ENCODE measurements around the gene RARG.

Gene RARG

DNA sequence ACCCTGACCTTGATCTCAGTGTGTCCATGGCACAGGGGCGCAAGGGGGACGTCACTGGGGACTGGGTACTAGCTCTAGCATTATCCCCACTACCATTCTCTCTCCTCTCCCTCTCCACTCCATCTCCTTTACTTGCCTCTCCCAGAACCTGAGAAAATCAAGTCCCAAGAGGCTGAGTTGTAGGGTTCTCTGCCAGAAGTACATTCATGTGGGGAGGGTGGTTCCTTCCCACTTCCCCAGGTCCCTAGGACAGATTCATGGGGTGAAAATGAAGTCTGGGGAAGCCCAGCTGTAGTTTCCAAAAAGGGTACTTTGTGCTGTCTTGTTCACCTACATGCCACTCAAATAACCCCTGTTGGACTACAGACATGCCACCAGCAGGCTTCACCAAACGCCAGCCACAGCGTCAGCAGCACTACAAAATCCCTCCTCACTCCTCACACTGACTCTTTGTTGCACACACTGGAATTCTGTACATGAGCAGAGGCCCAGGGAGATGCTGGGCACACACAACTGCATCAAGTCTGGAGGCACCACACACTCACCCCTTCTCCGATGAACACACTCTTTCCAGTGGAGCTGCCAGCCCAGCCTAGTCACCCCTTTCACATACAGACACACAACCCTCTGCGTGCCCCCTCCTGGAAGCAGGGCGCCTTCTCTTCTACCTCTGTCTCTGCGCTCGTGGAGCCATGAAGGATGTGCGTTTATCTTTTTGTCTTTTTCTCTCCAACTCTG is 6.9 kb downstream of the RARG start:
- TF ChIP-seq, protein P1, sequence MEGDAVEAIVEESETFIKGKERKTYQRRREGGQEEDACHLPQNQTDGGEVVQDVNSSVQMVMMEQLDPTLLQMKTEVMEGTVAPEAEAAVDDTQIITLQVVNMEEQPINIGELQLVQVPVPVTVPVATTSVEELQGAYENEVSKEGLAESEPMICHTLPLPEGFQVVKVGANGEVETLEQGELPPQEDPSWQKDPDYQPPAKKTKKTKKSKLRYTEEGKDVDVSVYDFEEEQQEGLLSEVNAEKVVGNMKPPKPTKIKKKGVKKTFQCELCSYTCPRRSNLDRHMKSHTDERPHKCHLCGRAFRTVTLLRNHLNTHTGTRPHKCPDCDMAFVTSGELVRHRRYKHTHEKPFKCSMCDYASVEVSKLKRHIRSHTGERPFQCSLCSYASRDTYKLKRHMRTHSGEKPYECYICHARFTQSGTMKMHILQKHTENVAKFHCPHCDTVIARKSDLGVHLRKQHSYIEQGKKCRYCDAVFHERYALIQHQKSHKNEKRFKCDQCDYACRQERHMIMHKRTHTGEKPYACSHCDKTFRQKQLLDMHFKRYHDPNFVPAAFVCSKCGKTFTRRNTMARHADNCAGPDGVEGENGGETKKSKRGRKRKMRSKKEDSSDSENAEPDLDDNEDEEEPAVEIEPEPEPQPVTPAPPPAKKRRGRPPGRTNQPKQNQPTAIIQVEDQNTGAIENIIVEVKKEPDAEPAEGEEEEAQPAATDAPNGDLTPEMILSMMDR (IDR thresholded peaks at IDR 0.05; ENCODE audit: borderline replicate concordance, control extremely low read depth, extremely low read depth, insufficient read depth, missing control alignments) = no peak
- DNase-seq (ENCODE audit: low spot score) = no peak
- in situ Hi-C loops (cut with MboI; ENCODE audit: low sequenced_read_pairs, unreplicated experiment) = no loop called here

DNA sequence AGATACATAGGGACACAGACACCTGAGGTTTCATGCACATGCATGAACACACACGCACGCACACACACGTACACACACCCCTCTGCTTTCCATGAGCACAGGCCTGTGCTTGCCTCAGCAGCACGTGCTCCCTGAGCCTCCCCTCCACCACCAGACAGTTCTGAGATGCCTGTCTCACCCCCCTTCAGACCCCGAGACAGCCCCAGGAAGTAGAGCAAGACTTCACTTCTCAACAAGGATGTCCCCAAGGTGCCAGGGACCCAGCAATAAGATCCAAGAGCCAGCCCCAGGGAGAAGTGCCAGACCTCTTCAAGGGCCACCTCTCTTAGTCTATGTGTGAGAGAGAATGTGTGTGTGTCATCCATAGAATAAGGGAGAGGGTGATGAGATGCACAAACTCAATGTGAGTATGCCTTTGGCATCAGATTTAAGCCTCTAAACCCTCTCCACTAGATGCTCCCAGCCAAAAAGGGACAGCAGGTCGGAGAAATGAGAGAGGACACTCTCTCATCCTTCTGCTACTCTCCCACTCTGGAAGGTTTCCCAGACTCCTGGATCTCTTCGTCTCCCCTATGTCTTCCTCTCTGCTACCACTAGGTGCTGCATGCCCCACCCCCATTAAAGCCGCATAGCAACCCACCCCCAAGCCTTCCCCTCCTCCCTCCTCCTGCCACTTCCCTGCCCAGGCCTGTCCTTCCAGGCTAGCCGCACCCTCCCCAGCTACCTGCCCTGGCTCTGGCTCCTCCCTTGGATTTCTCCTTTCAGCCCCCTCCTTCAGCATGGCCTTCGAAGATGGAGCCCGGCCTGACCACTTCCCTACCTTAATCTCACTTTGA is 7.7 kb downstream of the RARG start:
- TF ChIP-seq, protein P1 (IDR thresholded peaks at IDR 0.05; ENCODE audit: borderline replicate concordance, control extremely low read depth, extremely low read depth, insufficient read depth, missing control alignments) = no peak
- no peak for DNase-seq (ENCODE audit: low spot score)
- in situ Hi-C loops (cut with MboI; ENCODE audit: low sequenced_read_pairs, unreplicated experiment) = no loop called here

DNA sequence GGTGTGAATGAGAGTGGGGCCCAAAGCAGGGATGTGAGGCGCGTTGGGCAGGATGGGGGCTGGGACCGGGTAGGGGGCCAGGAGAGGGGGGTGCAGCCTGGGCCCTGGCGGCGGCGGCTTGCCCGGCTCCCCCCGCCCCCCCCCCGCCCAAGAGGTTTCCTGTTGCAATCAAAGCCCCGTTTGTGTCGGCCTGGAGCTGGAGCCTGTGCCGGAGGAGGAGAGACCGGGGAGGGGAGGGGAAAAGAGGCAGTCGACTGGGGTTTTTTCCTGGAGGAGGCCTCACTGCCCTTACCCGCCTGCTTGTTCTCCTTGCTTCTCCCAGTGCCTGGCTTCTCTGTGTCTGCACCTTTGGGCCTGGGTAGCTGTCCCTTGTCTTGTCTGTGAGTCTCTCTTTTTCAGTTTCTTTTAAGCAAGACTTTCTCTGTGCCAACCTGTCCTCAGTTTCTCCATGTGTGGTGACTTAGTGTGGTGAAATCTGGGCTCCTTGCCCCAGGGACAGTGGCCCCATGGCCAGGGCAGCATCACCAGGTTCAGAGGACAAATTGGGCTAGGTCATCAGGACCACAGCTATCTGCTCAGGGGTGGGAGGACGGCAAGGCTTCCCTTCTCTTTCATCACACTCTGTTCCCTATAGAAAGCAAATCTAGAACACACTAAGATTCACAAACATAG is 8.5 kb downstream of the RARG start:
- DNase-seq (ENCODE audit: low spot score) = no peak
- TF ChIP-seq, protein P1 (IDR thresholded peaks at IDR 0.05; ENCODE audit: borderline replicate concordance, control extremely low read depth, extremely low read depth, insufficient read depth, missing control alignments) = no peak
- in situ Hi-C loops (cut with MboI; ENCODE audit: low sequenced_read_pairs, unreplicated experiment) = no loop called here

DNA sequence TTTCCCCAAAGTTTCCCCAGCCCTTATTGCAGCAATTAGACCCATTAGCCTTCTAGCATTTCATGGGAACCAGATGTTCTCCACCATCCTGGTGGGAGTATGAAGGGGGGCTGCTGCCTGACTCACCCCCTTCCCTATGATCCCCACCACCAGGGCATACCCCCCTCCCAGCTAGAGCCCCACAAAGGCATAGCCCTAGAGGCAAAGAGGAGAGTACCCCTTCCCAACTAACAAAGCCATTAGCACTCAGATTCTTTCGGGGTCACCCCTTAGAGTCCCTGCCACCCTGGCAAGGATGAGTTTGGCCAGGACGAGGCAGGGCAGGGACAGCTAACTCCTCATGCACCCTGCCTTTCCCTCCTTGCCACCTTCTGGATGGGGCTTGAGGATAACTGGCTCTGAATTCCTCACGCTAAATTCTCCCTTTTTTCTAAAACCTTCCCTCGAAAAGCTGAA is 9.2 kb downstream of the RARG start:
- TF ChIP-seq, protein P1 (IDR thresholded peaks at IDR 0.05; ENCODE audit: borderline replicate concordance, control extremely low read depth, extremely low read depth, insufficient read depth, missing control alignments) = no peak
- DNase-seq (ENCODE audit: low spot score) = no peak
- in situ Hi-C loops (cut with MboI; ENCODE audit: low sequenced_read_pairs, unreplicated experiment) = no loop called here

DNA sequence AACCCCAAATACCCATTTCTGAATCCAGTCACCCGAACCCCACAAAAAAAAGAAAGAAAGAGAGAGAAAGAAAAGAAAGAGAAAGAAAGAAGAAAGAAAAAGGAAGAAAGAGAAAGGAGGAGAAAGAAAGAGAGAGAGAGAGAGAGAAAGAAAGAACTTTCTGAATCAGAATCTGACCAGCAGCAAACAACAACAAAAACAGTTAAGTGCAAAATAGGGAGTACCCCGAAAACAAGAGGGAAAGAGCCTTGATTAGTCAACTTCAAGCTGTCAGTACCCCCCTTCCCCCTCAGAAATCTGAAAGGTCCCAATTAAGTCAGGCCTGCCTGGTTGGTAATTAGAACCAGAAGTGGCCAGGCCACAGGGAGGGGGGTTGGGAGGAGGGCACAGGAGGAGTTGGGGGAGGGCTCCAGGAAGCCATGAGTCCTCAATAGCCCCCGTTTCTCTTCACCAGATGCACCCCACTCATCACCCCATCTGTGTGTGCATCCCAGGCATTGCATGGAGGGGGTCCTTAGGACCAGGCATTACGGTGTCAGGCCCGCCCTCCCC is 9.8 kb downstream of the RARG start:
- TF ChIP-seq, protein P1 (IDR thresholded peaks at IDR 0.05; ENCODE audit: borderline replicate concordance, control extremely low read depth, extremely low read depth, insufficient read depth, missing control alignments) = no peak
- in situ Hi-C loops (cut with MboI; ENCODE audit: low sequenced_read_pairs, unreplicated experiment) = no loop called here
- DNase-seq (ENCODE audit: low spot score) = no peak
